PFSK-1 (cell line): ENCODE measurements around the gene UBE2QL1.

Source experiments
- FOXP2 ChIP-seq: optimal IDR thresholded peaks from 2 replicates; pipeline ENCODE3; 2011; ENCODE audit warnings: borderline replicate concordance, control low read depth, inconsistent platforms; ENCODE audit not compliant: insufficient read depth; ENCODE audit errors: extremely low read length, extremely low read depth
- POLR2AphosphoS5 ChIP-seq: IDR thresholded peaks from 2 replicates; pipeline ENCODE4 v1.6.1; 2012; ENCODE audit warnings: low read depth, mild to moderate bottlenecking, control low read depth, low read length, moderate library complexity
- SIN3A ChIP-seq: IDR thresholded peaks from 2 replicates; pipeline ENCODE4 v1.6.1; 2012; ENCODE audit warnings: mild to moderate bottlenecking, low read length, moderate library complexity, borderline replicate concordance; ENCODE audit not compliant: insufficient read depth
- TAF1 ChIP-seq: IDR thresholded peaks from 2 replicates; pipeline ENCODE4 v1.6.1; 2012; ENCODE audit warnings: low read length, control low read depth, borderline replicate concordance; ENCODE audit not compliant: insufficient read depth
- TF ChIP-seq, protein P1 (sequence below), 2 experiments: IDR thresholded peaks; 2 replicates each; pipeline versions ENCODE4 v1.6.1 to v1.8.0; 2011 to 2012; ENCODE audit warnings: low read depth in 2 of 2, low read length in 2 of 2, control low read depth in 1 of 2, inconsistent platforms in 1 of 2, mild to moderate bottlenecking in 1 of 2, moderate library complexity in 1 of 2; ENCODE audit not compliant: insufficient read depth in 1 of 2

UBE2QL1 gene

DNA sequence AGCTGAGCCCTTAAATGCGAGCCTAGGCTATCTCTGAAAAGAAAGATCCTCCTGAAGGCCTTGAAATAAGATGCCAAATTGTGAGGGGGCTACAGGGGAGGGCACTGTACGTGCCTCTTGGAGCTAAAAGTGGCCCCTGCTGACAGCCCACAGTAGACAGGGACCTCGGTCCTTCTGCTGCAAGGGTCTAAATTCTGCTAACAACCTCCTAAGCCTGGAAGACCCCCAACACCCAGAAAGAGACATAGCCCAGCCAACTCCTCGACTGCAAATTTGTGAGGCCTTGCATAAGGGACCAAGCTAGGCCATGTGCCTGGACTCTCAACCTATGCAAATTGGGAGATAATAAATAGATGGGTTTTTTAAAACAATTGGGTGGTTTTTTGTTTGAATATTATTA, 54.7 kb downstream of the UBE2QL1 start:
- TF ChIP-seq POLR2AphosphoS5 (no peak), SIN3A (no peak), FOXP2 (no peak), TAF1 (no peak)
- TF ChIP-seq, protein P1, sequence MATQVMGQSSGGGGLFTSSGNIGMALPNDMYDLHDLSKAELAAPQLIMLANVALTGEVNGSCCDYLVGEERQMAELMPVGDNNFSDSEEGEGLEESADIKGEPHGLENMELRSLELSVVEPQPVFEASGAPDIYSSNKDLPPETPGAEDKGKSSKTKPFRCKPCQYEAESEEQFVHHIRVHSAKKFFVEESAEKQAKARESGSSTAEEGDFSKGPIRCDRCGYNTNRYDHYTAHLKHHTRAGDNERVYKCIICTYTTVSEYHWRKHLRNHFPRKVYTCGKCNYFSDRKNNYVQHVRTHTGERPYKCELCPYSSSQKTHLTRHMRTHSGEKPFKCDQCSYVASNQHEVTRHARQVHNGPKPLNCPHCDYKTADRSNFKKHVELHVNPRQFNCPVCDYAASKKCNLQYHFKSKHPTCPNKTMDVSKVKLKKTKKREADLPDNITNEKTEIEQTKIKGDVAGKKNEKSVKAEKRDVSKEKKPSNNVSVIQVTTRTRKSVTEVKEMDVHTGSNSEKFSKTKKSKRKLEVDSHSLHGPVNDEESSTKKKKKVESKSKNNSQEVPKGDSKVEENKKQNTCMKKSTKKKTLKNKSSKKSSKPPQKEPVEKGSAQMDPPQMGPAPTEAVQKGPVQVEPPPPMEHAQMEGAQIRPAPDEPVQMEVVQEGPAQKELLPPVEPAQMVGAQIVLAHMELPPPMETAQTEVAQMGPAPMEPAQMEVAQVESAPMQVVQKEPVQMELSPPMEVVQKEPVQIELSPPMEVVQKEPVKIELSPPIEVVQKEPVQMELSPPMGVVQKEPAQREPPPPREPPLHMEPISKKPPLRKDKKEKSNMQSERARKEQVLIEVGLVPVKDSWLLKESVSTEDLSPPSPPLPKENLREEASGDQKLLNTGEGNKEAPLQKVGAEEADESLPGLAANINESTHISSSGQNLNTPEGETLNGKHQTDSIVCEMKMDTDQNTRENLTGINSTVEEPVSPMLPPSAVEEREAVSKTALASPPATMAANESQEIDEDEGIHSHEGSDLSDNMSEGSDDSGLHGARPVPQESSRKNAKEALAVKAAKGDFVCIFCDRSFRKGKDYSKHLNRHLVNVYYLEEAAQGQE (IDR thresholded peaks at IDR 0.05; ENCODE audit: insufficient read depth in 1 of 2, low read depth in 2 of 2, low read length in 2 of 2): no peak

DNA sequence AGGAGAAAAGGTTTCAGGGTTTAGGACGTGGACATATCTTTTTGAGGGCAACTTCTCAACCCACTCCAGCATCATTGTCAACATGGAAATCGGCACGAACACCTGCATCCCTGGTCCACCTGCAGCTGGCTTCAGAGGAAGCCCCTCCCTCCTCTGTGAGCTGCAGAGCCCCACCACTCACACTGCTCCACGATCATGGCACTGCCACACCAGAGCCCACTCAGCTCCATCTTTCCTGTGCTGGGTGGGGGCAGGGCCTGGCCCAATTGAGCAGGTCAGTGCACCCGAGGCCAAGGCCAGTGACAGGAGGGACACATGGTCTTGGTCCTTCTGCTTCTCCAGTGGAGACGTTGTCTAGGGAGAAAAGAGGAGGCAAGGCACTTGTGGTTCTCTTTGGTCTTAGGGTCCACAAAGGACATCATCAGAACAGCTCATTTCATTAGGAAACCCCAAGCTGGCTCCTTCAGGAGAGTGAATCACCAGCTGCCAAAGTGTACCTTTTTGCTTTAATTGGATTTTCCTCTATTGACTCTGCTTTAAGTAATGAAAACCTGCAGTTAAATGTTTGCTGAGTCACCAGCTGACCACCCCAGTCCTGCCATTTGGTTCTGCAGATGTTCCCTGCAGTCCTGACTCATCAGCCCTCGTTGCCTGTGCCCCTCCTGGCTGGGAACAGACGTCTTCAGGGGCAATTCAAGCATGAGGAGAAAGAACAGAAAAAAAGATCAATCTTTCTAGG, 56.2 kb downstream of the UBE2QL1 start:
- no peak for TF ChIP-seq FOXP2
- TF ChIP-seq, protein P1 (IDR thresholded peaks at IDR 0.05; ENCODE audit: insufficient read depth in 1 of 2, low read depth in 2 of 2, low read length in 2 of 2): no peak

DNA sequence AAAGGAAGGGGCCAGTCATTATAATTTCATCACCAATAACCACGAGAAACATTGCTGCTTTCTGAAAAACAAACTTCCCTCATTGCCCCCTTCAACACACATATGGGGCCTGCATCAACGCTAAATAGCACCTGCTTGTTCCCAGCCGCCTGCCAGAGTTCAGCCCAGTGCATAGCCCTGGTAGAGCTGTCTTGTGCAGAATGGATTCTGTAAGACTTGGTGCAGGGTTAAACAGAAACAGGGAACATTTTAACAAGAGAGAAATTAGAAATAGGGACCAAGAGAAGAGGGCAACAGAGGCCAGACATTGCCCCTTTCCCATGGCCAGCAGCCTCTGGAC, 56.7 kb downstream of the UBE2QL1 start:
- TF ChIP-seq, protein P1 (IDR thresholded peaks at IDR 0.05; ENCODE audit: insufficient read depth in 1 of 2, low read depth in 2 of 2, low read length in 2 of 2): no peak
- TF ChIP-seq TAF1: no peak
- TF ChIP-seq POLR2AphosphoS5: no peak
- no peak for TF ChIP-seq FOXP2
- no peak for TF ChIP-seq SIN3A

- no peak for TF ChIP-seq FOXP2
- TF ChIP-seq TAF1: no peak
- no peak for TF ChIP-seq POLR2AphosphoS5
- TF ChIP-seq, protein P1 (IDR thresholded peaks at IDR 0.05; ENCODE audit: insufficient read depth in 1 of 2, low read depth in 2 of 2, low read length in 2 of 2): no peak
- no peak for TF ChIP-seq SIN3A
These were observed 57.3 kb downstream of the UBE2QL1 start for GRCh38 chr5:6505783-6506557.
